Right lobe of liver (tissue), 4 donors: ENCODE results near the gene PPP6R1.

Experiments used
- POLR2A ChIP-seq: fragments of 450-650 bp; IDR thresholded peaks from one replicate; pipeline ENCODE4 v1.6.1; 2017; ENCODE audit warnings: antibody characterized with exemption, mild to moderate bottlenecking
- TF ChIP-seq, protein P1 (sequence below), 4 donors: fragments of 200-600 bp in 3 of 4; fragments of 450-650 bp in 1 of 4; IDR thresholded peaks; one replicate each; pipeline versions ENCODE4 v1.5.1 to v1.8.0; 2016 to 2022; ENCODE audit warnings: antibody characterized with exemption in 4 of 4, mild to moderate bottlenecking in 2 of 4
- donor health status: DM: no; HTN: no; CAD: no.
- donor health status: DM: no; HTN: no; CAD: no.
- donor health status: DM: no; HTN: yes; CAD: no.

DNA sequence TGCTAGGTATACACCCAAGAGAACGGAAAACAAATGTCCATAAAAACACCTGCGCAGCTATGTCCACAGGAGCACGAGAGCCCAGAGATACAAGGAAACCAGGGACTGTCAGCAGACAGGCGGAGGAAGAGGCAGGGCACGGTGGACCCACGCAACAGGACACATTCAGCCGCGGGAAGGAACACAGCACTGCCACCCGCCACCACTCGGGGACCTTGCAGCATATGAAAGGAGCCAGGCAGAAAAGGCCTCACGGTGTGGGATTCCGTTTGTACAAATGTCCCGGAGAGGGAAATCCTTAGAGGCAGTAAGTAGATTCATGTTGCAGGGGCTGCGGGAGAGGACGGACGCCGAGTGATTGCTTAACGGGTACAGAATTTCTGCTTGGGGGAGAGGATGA lies 13.3 kb upstream of the PPP6R1 start:
- TF ChIP-seq, protein P1, sequence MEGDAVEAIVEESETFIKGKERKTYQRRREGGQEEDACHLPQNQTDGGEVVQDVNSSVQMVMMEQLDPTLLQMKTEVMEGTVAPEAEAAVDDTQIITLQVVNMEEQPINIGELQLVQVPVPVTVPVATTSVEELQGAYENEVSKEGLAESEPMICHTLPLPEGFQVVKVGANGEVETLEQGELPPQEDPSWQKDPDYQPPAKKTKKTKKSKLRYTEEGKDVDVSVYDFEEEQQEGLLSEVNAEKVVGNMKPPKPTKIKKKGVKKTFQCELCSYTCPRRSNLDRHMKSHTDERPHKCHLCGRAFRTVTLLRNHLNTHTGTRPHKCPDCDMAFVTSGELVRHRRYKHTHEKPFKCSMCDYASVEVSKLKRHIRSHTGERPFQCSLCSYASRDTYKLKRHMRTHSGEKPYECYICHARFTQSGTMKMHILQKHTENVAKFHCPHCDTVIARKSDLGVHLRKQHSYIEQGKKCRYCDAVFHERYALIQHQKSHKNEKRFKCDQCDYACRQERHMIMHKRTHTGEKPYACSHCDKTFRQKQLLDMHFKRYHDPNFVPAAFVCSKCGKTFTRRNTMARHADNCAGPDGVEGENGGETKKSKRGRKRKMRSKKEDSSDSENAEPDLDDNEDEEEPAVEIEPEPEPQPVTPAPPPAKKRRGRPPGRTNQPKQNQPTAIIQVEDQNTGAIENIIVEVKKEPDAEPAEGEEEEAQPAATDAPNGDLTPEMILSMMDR (IDR thresholded peaks at IDR 0.05) = no peak
- TF ChIP-seq POLR2A = no peak
